Neural progenitor cell (in vitro differentiated cells): ENCODE data around the gene BDKRB2. TPM values are rescaled to one million over a fixed set of nuclear protein-coding genes. Genes with fewer than 3 reads are reported as not detected.

Experiments
- DNase-seq: peaks from one replicate; pipeline ENCODE4 v3.0.0-alpha.2; 2016; ENCODE audit warnings: low spot score
- H2AFZ ChIP-seq: fragments of 200-600 bp; sonication (generic); replicated peaks from 2 replicates; pipeline ENCODE4 v1.6.1; 2016; ENCODE audit warnings: antibody characterized with exemption
- H3F3A ChIP-seq: fragments of 200-600 bp; sonication (generic); 2 replicates; pipeline ENCODE4 v1.6.1; 2016; ENCODE audit warnings: antibody characterized with exemption, low read depth
- H3K27ac ChIP-seq: fragments of 200-600 bp; sonication (generic); 2 replicates; pipeline ENCODE4 v1.5.1; 2016; ENCODE audit warnings: mild to moderate bottlenecking
- H3K27me3 ChIP-seq: fragments of 200-600 bp; sonication (generic); 2 replicates; pipeline ENCODE4 v1.6.1; 2016; ENCODE audit warnings: mild to moderate bottlenecking, moderate library complexity
- H3K36me3 ChIP-seq: fragments of 200-600 bp; sonication (generic); 2 replicates; pipeline ENCODE4 v1.5.1; 2016
- H3K4me1 ChIP-seq: fragments of 200-600 bp; sonication (generic); 2 replicates; pipeline ENCODE4 v1.6.1; 2016; ENCODE audit warnings: mixed run types
- H3K4me2 ChIP-seq: fragments of 200-600 bp; sonication (generic); 2 replicates; pipeline ENCODE4 v1.6.1; 2016
- H3K4me3 ChIP-seq: fragments of 200-600 bp; sonication (generic); 2 replicates; pipeline ENCODE4 v1.5.1; 2016
- H3K79me2 ChIP-seq: fragments of 200-600 bp; sonication (generic); 2 replicates; pipeline ENCODE4 v1.6.1; 2016; ENCODE audit warnings: low read depth
- H3K9ac ChIP-seq: fragments of 200-600 bp; sonication (generic); 2 replicates; pipeline ENCODE4 v1.6.1; 2016
- H3K9me3 ChIP-seq: fragments of 200-600 bp; sonication (generic); 2 replicates; pipeline ENCODE4 v1.5.1; 2016; ENCODE audit warnings: low read depth
- H4K20me1 ChIP-seq: fragments of 200-600 bp; sonication (generic); 2 replicates; pipeline ENCODE4 v1.6.1; 2016; ENCODE audit warnings: low read depth
- H3K27ac Mint-ChIP-seq: 3 replicates; pipeline ENCODE4 v1.8.0; 2021; ENCODE audit warnings: mixed read lengths
- H3K27me3 Mint-ChIP-seq: 2 replicates; pipeline ENCODE4 v1.8.0; 2022; ENCODE audit warnings: low read depth, mild to moderate bottlenecking, inconsistent platforms, moderate library complexity, mixed read lengths; ENCODE audit not compliant: insufficient read depth
- H3K36me3 Mint-ChIP-seq: 3 replicates; pipeline ENCODE4 v1.8.0; 2021; ENCODE audit warnings: mixed read lengths
- H3K4me1 Mint-ChIP-seq: 3 replicates; pipeline ENCODE4 v1.8.0; 2021; ENCODE audit warnings: mixed read lengths
- H3K4me3 Mint-ChIP-seq: 3 replicates; pipeline ENCODE4 v1.8.0; 2021; ENCODE audit warnings: mild to moderate bottlenecking, moderate library complexity, mixed read lengths
- H3K9me3 Mint-ChIP-seq: 3 replicates; pipeline ENCODE4 v1.8.0; 2020; ENCODE audit warnings: mixed read lengths
- CTCF ChIP-seq: fragments of 200-600 bp; sonication (generic); IDR thresholded peaks from 2 replicates; pipeline ENCODE4 v1.5.1; 2017; ENCODE audit warnings: antibody characterized with exemption, mild to moderate bottlenecking
- EZH2 ChIP-seq: fragments of 200-600 bp; sonication (generic); IDR thresholded peaks from 2 replicates; pipeline ENCODE4 v1.6.1; 2017; ENCODE audit warnings: antibody characterized with exemption, mild to moderate bottlenecking, moderate library complexity
- EZH2phosphoT487 ChIP-seq: fragments of 200-600 bp; sonication (generic); IDR thresholded peaks from 2 replicates; pipeline ENCODE4 v1.6.1; 2017; ENCODE audit warnings: antibody characterized with exemption
- total RNA-seq: library from RNA; depleted of rRNA; stranded (reverse); fragments of >200 nt; gene quantifications from 2 replicates; pipeline ENCODE4 v1.2.3, GENCODE V29; 2015; ENCODE audit warnings: low replicate concordance

The BDKRB2 gene
- total RNA-seq, 1 donor from 2014 or later, result 0.37 TPM

GRCh38 chr14:96191841-96192462, 12.7 kb upstream of the BDKRB2 start:
- Histone ChIP-seq H3K9me3 (no peaks in the 10 kb centered on the region), H3K4me3 (no peak overlapping the region), H3F3A (no peaks in the 10 kb centered on the region), H3K27ac (no peak overlapping the region), H3K4me1 (peaks cover 23% of the 10 kb centered on the region), H4K20me1 (no peaks in the 10 kb centered on the region), H2AFZ (no peak overlapping the region), H3K79me2 (no peaks in the 10 kb centered on the region), H3K27me3 (no peaks in the 10 kb centered on the region), H3K36me3 (no peaks in the 10 kb centered on the region), H3K9ac (no peak overlapping the region), H3K4me2 (no peak overlapping the region)
- Mint-ChIP-seq H3K27me3 (peaks cover 15% of the 10 kb centered on the region), H3K27ac (peak overlapping the region; percentile 14), H3K4me1 (peaks cover 34% of the 10 kb centered on the region), H3K4me3 (no peak overlapping the region), H3K36me3 (no peaks in the 10 kb centered on the region), H3K9me3 (no peaks in the 10 kb centered on the region)
- no peak for DNase-seq
- TF ChIP-seq EZH2, result no peak
- no peak for TF ChIP-seq CTCF
- TF ChIP-seq EZH2phosphoT487, result no peak

GRCh38 chr14:96192975-96193805, 11.4 kb upstream of the BDKRB2 start:
- TF ChIP-seq EZH2 (no peak), CTCF (no peak), EZH2phosphoT487 (no peak)
- peaks cover 11% of the 10 kb centered on the region for H3K27me3 Mint-ChIP-seq
- no peak overlapping the region for H3K27ac Mint-ChIP-seq
- no peaks in the 10 kb centered on the region for H3K9me3 Mint-ChIP-seq
- no peak overlapping the region for H3K4me3 Mint-ChIP-seq
- no peaks in the 10 kb centered on the region for H4K20me1 ChIP-seq
- no peaks in the 10 kb centered on the region for H3K9me3 ChIP-seq
- no peak overlapping the region for H3K4me2 ChIP-seq
- peaks cover 36% of the 10 kb centered on the region for H3K4me1 Mint-ChIP-seq
- peaks cover 17% of the 10 kb centered on the region for H3K4me1 ChIP-seq
- no peak overlapping the region for H3K27ac ChIP-seq
- no peak for DNase-seq
- H3K36me3 Mint-ChIP-seq, result no peaks in the 10 kb centered on the region
- H3F3A ChIP-seq, result no peaks in the 10 kb centered on the region
- H3K9ac ChIP-seq, result no peak overlapping the region
- H3K27me3 ChIP-seq, result no peaks in the 10 kb centered on the region
- H3K4me3 ChIP-seq, result no peak overlapping the region
- no peak overlapping the region for H2AFZ ChIP-seq
- H3K36me3 ChIP-seq, result no peaks in the 10 kb centered on the region
- H3K79me2 ChIP-seq, result no peaks in the 10 kb centered on the region

GRCh38 chr14:96194262-96194656, 10.4 kb upstream of the BDKRB2 start:
- no peak for DNase-seq
- H4K20me1 ChIP-seq, result no peaks in the 10 kb centered on the region
- H3K27ac ChIP-seq, result no peak overlapping the region
- H3K9me3 ChIP-seq, result no peaks in the 10 kb centered on the region
- peak overlapping the region; percentile 72 for H3K27ac Mint-ChIP-seq
- no peak overlapping the region for H3K4me3 Mint-ChIP-seq
- peaks cover 11% of the 10 kb centered on the region for H3K27me3 Mint-ChIP-seq
- H3K4me3 ChIP-seq, result no peak overlapping the region
- H3K9me3 Mint-ChIP-seq, result no peaks in the 10 kb centered on the region
- peaks cover 31% of the 10 kb centered on the region for H3K4me1 Mint-ChIP-seq
- H3F3A ChIP-seq, result no peaks in the 10 kb centered on the region
- no peaks in the 10 kb centered on the region for H3K27me3 ChIP-seq
- no peak overlapping the region for H3K4me2 ChIP-seq
- H3K36me3 Mint-ChIP-seq, result no peaks in the 10 kb centered on the region
- H3K4me1 ChIP-seq, result peaks cover 17% of the 10 kb centered on the region
- TF ChIP-seq EZH2phosphoT487 (no peak), EZH2 (no peak), CTCF (no peak)
- H3K9ac ChIP-seq, result no peak overlapping the region
- H3K36me3 ChIP-seq, result no peaks in the 10 kb centered on the region
- H2AFZ ChIP-seq, result no peak overlapping the region
- H3K79me2 ChIP-seq, result no peaks in the 10 kb centered on the region
